Measurements from ENCODE around the gene DPP6. TPM values are rescaled to one million over a fixed set of nuclear protein-coding genes. Genes with fewer than 3 reads are reported as not detected.

DPP6 gene
- total and polyA plus RNA-seq, 2 experiments from 2014 or later, result not detected

DNA sequence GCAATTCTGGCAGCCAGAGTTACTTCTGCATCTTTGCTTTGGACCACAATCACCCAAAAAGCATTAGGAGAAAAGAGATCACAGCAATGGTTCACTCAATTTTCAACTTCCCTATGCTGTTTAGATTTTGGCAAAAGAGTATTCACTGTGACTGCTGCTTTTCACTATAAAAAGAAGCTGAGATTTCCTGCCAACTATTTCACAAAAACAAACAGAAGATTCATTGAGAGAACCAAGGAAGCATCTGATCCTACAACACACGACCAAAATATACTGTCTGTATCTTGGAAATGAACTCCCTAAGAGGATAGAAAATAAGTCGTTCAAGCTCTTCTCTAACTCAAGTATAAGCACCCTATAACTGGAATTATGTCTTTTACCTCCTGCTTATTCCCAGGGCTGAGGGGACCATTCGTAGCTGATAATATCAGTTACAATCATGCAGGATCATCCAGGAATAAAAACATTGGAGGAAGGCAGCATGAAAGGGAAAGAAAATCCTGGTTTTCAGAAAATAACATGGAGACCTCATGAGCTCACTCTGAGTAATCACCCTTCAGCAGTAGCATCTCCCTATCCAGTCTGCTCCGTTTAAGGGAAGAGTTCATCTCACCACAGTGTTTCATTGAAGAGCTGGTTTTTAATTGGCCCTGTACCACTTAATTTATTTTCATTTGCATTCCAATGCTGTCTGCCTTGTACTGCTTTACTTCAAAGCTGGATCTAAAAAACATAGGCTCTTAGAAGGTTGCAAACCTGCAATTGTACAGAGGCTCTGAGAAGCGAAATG is 694.6 kb downstream of the DPP6 start:
- H3F3A ChIP-seq (replicated peaks; ENCODE audit: low read depth), result no peaks in the 10 kb centered on the region
- H3K4me3 ChIP-seq, result no peak overlapping the region
- Mint-ChIP-seq H3K27me3 (ENCODE audit: insufficient read depth, low read depth, poor library complexity) (peaks cover 7% of the 10 kb centered on the region), H3K27ac (no peak overlapping the region), H3K36me3 (ENCODE audit: low read depth) (no peaks in the 10 kb centered on the region), H3K4me3 (no peak overlapping the region), H3K4me1 (peaks cover 25% of the 10 kb centered on the region), H3K9me3 (no peaks in the 10 kb centered on the region; the same call in 2 of the 3 replicates)
- no peaks in the 10 kb centered on the region for H4K20me1 ChIP-seq (replicated peaks; ENCODE audit: insufficient read depth)
- TF ChIP-seq, protein P1, sequence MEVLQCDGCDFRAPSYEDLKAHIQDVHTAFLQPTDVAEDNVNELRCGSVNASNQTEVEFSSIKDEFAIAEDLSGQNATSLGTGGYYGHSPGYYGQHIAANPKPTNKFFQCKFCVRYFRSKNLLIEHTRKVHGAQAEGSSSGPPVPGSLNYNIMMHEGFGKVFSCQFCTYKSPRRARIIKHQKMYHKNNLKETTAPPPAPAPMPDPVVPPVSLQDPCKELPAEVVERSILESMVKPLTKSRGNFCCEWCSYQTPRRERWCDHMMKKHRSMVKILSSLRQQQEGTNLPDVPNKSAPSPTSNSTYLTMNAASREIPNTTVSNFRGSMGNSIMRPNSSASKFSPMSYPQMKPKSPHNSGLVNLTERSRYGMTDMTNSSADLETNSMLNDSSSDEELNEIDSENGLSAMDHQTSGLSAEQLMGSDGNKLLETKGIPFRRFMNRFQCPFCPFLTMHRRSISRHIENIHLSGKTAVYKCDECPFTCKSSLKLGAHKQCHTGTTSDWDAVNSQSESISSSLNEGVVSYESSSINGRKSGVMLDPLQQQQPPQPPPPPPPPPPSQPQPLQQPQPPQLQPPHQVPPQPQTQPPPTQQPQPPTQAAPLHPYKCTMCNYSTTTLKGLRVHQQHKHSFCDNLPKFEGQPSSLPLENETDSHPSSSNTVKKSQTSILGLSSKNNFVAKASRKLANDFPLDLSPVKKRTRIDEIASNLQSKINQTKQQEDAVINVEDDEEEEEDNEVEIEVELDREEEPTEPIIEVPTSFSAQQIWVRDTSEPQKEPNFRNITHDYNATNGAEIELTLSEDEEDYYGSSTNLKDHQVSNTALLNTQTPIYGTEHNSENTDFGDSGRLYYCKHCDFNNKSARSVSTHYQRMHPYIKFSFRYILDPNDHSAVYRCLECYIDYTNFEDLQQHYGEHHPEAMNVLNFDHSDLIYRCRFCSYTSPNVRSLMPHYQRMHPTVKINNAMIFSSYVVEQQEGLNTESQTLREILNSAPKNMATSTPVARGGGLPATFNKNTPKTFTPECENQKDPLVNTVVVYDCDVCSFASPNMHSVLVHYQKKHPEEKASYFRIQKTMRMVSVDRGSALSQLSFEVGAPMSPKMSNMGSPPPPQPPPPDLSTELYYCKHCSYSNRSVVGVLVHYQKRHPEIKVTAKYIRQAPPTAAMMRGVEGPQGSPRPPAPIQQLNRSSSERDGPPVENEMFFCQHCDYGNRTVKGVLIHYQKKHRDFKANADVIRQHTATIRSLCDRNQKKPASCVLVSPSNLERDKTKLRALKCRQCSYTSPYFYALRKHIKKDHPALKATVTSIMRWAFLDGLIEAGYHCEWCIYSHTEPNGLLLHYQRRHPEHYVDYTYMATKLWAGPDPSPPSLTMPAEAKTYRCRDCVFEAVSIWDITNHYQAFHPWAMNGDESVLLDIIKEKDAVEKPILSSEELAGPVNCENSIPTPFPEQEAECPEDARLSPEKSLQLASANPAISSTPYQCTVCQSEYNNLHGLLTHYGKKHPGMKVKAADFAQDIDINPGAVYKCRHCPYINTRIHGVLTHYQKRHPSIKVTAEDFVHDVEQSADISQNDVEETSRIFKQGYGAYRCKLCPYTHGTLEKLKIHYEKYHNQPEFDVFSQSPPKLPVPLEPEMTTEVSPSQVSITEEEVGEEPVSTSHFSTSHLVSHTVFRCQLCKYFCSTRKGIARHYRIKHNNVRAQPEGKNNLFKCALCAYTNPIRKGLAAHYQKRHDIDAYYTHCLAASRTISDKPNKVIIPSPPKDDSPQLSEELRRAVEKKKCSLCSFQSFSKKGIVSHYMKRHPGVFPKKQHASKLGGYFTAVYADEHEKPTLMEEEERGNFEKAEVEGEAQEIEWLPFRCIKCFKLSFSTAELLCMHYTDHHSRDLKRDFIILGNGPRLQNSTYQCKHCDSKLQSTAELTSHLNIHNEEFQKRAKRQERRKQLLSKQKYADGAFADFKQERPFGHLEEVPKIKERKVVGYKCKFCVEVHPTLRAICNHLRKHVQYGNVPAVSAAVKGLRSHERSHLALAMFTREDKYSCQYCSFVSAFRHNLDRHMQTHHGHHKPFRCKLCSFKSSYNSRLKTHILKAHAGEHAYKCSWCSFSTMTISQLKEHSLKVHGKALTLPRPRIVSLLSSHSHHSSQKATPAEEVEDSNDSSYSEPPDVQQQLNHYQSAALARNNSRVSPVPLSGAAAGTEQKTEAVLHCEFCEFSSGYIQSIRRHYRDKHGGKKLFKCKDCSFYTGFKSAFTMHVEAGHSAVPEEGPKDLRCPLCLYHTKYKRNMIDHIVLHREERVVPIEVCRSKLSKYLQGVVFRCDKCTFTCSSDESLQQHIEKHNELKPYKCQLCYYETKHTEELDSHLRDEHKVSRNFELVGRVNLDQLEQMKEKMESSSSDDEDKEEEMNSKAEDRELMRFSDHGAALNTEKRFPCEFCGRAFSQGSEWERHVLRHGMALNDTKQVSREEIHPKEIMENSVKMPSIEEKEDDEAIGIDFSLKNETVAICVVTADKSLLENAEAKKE (CRISPR knock-in tag; IDR thresholded peaks at IDR 0.05), result no peak
- TF ChIP-seq NANOG (IDR thresholded peaks at IDR 0.05; ENCODE audit: borderline replicate concordance) (no peak), ZNF331 (CRISPR knock-in tag; IDR thresholded peaks at IDR 0.05; ENCODE audit: low read depth) (no peak), JUNB (IDR thresholded peaks at IDR 0.05; ENCODE audit: unreplicated experiment) (no peak), POLR2AphosphoS5 (IDR thresholded peaks at IDR 0.05; ENCODE audit: low read depth) (no peak), STAT1 (IDR thresholded peaks at IDR 0.05; ENCODE audit: unreplicated experiment) (no peak)
- TF ChIP-seq, protein P2, sequence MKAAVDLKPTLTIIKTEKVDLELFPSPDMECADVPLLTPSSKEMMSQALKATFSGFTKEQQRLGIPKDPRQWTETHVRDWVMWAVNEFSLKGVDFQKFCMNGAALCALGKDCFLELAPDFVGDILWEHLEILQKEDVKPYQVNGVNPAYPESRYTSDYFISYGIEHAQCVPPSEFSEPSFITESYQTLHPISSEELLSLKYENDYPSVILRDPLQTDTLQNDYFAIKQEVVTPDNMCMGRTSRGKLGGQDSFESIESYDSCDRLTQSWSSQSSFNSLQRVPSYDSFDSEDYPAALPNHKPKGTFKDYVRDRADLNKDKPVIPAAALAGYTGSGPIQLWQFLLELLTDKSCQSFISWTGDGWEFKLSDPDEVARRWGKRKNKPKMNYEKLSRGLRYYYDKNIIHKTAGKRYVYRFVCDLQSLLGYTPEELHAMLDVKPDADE (IDR thresholded peaks at IDR 0.05), result no peak
- TF ChIP-seq, protein P3, sequence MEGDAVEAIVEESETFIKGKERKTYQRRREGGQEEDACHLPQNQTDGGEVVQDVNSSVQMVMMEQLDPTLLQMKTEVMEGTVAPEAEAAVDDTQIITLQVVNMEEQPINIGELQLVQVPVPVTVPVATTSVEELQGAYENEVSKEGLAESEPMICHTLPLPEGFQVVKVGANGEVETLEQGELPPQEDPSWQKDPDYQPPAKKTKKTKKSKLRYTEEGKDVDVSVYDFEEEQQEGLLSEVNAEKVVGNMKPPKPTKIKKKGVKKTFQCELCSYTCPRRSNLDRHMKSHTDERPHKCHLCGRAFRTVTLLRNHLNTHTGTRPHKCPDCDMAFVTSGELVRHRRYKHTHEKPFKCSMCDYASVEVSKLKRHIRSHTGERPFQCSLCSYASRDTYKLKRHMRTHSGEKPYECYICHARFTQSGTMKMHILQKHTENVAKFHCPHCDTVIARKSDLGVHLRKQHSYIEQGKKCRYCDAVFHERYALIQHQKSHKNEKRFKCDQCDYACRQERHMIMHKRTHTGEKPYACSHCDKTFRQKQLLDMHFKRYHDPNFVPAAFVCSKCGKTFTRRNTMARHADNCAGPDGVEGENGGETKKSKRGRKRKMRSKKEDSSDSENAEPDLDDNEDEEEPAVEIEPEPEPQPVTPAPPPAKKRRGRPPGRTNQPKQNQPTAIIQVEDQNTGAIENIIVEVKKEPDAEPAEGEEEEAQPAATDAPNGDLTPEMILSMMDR (conservative IDR thresholded peaks at IDR 0.05; ENCODE audit: low read depth in 2 of 2), result no peak
- TF ChIP-seq, protein P4, sequence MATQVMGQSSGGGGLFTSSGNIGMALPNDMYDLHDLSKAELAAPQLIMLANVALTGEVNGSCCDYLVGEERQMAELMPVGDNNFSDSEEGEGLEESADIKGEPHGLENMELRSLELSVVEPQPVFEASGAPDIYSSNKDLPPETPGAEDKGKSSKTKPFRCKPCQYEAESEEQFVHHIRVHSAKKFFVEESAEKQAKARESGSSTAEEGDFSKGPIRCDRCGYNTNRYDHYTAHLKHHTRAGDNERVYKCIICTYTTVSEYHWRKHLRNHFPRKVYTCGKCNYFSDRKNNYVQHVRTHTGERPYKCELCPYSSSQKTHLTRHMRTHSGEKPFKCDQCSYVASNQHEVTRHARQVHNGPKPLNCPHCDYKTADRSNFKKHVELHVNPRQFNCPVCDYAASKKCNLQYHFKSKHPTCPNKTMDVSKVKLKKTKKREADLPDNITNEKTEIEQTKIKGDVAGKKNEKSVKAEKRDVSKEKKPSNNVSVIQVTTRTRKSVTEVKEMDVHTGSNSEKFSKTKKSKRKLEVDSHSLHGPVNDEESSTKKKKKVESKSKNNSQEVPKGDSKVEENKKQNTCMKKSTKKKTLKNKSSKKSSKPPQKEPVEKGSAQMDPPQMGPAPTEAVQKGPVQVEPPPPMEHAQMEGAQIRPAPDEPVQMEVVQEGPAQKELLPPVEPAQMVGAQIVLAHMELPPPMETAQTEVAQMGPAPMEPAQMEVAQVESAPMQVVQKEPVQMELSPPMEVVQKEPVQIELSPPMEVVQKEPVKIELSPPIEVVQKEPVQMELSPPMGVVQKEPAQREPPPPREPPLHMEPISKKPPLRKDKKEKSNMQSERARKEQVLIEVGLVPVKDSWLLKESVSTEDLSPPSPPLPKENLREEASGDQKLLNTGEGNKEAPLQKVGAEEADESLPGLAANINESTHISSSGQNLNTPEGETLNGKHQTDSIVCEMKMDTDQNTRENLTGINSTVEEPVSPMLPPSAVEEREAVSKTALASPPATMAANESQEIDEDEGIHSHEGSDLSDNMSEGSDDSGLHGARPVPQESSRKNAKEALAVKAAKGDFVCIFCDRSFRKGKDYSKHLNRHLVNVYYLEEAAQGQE (IDR thresholded peaks at IDR 0.05; ENCODE audit: unreplicated experiment), result no peak
- no peak for DNase-seq (ENCODE audit: low spot score)
- no peak overlapping the region for H3K27ac ChIP-seq (ENCODE audit: low read depth)
- no peak for ATAC-seq
- no peaks in the 10 kb centered on the region for H3K79me2 ChIP-seq (replicated peaks; ENCODE audit: insufficient read depth)
- no peaks in the 10 kb centered on the region for H3K4me1 ChIP-seq (ENCODE audit: insufficient read depth)
- H3K4me2 ChIP-seq, result no peak overlapping the region
- no peaks in the 10 kb centered on the region for H3K9me2 ChIP-seq (ENCODE audit: insufficient read depth)
- no peaks in the 10 kb centered on the region for H3K36me3 ChIP-seq (ENCODE audit: insufficient read depth)
- H3K27me3 ChIP-seq (ENCODE audit: insufficient read depth), result no peaks in the 10 kb centered on the region
- H2AFZ ChIP-seq, result no peak overlapping the region
